GM12891 (cell line): ENCODE data around the gene ZNF618.

Experiments used
- POLR2A ChIP-seq: IDR thresholded peaks from 2 replicates; pipeline ENCODE4 v1.6.1; 2011; ENCODE audit warnings: low read depth, low read length, control low read depth
- POLR2AphosphoS5 ChIP-seq: IDR thresholded peaks from 2 replicates; pipeline ENCODE4 v1.6.1; 2011; ENCODE audit warnings: low read depth, low read length, control low read depth
- SPI1 ChIP-seq: IDR thresholded peaks from 2 replicates; pipeline ENCODE4 v1.6.1; 2011; ENCODE audit warnings: low read depth, low read length, control low read depth

DNA sequence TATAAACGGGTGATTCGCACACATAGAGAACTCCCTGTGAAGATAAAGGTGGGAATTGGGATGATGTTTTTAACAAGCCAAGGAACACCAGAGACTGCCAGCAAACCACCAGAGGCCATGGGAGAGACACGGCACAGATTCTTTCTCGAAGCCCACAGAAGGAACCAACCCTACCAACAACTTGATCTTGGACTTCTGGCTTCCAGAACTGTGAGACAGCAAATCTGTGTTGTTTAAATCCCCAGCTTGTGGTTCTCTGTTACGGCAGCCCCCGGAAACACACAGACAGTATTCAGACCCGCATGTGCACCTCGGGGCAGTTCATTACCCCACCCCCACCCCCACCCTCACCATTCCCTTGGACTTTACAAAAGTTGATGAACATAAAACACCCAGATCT, 189.2 kb downstream of the ZNF618 start:
- no peak for TF ChIP-seq POLR2A
- TF ChIP-seq POLR2AphosphoS5, result no peak
- TF ChIP-seq SPI1, result no peak
